Astrocyte of the hippocampus (primary cell): ENCODE measurements around the gene SLC35G6.
A peak's percentile ranks its signal among the peaks of the same experiment; 100 is the strongest.

Experiments used
- DNase-seq: peaks from one replicate; pipeline ENCODE4 v3.0.0; 2011; ENCODE audit warnings: low read depth, low spot score

Gene SLC35G6

DNA sequence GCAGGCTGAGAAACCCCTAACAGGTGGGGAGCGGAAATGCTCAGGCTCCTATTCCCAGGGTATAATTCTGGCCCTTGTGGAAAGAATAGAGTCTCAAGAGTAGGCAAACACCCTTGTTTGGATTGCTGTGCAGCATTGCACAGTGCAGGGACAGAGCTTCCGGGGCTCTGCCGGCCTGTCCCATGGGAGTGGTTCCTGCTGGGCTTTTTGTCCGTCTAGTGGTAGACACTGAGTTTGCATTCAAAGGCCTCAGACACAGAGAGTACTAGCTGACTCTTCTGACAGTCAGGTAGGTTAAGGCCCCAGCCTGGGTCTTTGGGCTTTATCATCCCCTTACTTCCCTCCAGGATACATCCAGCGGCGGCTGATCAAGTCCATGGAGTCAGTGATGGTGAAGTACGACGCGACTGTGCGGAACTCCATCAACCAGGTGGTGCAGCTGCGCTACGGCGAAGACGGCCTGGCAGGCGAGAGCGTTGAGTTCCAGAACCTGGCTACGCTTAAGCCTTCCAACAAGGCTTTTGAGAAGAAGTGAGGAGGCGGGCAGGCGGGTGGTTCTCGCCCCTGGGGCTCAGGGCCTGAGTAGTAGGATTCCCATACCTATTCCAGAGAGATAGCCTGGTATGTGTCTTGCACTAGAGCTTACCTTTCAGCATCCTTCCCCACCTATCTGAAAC lies 21.1 kb downstream of the SLC35G6 start:
- DNase-seq: no peak

DNA sequence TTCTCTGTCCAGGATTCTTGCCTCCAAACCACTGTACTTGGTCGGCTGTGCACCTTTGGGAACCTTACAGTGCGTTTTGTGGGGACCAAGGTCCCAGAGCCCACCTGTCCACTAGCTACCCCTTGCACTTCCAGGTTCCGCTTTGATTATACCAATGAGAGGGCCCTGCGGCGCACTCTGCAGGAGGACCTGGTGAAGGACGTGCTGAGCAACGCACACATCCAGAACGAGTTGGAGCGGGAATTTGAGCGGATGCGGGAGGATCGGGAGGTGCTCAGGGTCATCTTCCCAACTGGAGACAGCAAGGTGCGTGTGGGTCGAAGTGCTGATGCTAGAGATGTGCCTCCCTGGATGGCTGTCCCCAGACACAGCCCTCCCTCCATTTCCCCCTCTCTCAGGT lies 21.7 kb downstream of the SLC35G6 start:
- DNase-seq: no peak

DNA sequence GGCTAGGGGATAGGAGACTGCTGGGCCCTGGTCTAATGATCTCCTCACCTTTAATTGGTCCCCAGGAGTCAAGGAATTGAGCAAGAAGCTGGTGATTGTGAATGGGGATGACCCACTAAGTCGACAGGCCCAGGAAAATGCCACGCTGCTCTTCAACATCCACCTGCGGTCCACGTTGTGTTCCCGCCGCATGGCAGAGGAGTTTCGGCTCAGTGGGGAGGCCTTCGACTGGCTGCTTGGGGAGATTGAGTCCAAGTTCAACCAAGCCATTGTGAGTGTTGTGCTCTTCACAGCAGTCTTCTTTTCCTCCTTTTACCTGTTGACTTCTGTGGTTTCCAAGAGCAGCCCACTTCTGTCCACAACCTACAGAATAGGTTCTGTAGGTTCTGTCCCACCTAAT lies 22.3 kb downstream of the SLC35G6 start:
- DNase-seq: no peak

DNA sequence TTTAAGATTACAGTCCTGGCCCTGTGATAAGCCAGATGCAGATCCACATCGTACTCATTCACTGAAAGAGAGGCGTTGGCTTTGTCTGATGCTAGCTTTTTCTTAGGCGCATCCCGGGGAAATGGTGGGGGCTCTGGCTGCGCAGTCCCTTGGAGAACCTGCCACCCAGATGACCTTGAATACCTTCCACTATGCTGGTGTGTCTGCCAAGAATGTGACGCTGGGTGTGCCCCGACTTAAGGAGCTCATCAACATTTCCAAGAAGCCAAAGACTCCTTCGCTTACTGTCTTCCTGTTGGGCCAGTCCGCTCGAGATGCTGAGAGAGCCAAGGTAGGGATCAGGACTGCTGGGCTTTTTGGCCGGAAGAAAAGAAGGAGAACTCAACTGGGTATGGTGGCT lies 26.9 kb downstream of the SLC35G6 start:
- no peak for DNase-seq

DNA sequence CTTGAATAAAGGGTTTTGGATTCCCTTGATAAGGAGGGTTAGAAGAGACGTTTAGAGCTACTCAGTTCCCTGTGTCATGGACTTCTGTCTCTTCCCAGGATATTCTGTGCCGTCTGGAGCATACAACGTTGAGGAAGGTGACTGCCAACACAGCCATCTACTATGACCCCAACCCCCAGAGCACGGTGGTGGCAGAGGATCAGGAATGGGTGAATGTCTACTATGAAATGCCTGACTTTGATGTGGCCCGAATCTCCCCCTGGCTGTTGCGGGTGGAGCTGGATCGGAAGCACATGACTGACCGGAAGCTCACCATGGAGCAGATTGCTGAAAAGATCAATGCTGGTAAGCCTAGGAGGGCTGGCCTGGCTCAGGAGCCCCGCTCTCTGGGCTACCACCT lies 27.6 kb downstream of the SLC35G6 start:
- no peak for DNase-seq

DNA sequence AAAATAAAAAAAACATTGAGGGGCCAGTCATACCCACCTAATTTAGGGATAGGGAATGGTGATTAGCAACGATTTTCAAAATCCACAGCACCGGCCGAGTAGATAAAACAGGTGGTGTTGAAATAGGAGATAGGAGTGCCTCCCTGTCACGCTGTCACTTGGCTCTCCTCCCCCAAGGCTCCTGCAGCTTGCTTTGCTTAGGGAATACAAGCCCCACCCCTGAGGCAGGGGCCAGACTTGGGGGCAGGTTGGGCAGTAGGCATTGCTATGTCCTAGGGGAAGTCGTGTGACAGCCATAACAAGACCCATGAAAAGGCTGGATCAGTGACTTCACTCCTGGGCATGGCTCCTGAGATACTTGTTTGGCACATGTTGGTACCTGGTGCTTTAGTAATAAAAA lies 28.7 kb downstream of the SLC35G6 start:
- no peak for DNase-seq

DNA sequence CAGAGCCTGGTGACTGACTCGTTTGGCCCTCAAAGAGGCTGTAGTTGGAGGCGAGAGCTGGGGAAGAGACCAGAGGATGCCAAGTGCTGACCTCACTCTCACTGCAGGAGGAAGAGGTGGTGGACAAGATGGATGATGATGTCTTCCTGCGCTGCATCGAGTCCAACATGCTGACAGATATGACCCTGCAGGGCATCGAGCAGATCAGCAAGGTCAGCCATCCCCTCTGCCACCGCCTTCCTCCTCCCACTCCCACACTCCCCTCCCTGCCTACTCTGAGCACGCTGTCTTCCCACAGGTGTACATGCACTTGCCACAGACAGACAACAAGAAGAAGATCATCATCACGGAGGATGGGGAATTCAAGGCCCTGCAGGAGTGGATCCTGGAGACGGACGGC lies 29.9 kb downstream of the SLC35G6 start:
- DNase-seq: no peak

DNA sequence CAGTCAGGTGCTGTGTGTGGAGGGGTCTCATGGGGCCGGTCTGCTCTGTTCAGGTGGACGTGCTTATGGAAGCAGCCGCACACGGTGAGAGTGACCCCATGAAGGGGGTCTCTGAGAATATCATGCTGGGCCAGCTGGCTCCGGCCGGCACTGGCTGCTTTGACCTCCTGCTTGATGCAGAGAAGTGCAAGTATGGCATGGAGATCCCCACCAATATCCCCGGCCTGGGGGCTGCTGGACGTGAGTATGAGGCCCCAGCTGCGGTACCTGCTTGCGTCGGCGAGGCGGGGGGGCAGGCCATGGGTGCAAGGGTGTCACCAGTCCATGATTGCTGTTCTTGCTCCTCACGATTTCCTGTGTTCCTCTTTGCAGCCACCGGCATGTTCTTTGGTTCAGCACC lies 30.9 kb downstream of the SLC35G6 start:
- DNase-seq: no peak

DNA sequence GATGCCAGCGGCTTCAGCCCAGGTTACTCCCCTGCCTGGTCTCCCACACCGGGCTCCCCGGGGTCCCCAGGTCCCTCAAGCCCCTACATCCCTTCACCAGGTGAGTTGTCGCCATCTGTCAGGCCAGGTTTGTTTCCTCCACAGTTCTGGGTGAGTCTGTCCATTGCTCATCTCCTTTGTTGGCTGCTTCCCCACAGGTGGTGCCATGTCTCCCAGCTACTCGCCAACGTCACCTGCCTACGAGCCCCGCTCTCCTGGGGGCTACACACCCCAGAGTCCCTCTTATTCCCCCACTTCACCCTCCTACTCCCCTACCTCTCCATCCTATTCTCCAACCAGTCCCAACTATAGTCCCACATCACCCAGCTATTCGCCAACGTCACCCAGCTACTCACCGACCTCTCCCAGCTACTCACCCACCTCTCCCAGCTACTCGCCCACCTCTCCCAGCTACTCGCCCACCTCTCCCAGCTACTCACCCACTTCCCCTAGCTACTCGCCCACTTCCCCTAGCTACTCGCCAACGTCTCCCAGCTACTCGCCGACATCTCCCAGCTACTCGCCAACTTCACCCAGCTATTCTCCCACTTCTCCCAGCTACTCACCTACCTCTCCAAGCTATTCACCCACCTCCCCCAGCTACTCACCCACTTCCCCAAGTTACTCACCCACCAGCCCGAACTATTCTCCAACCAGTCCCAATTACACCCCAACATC lies 31.7 kb downstream of the SLC35G6 start:
- DNase-seq: no peak

DNA sequence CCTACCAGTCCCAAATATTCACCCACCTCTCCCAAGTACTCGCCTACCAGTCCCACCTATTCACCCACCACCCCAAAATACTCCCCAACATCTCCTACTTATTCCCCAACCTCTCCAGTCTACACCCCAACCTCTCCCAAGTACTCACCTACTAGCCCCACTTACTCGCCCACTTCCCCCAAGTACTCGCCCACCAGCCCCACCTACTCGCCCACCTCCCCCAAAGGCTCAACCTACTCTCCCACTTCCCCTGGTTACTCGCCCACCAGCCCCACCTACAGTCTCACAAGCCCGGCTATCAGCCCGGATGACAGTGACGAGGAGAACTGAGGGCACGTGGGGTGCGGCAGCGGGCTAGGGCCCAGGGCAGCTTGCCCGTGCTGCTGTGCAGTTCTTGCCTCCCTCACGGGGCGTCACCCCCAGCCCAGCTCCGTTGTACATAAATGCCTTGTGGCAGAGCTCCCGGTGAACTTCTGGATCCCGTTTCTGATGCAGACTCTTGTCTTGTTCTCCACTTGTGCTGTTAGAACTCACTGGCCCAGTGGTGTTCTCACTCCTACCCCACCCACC lies 32.7 kb downstream of the SLC35G6 start:
- DNase-seq: no peak

DNA sequence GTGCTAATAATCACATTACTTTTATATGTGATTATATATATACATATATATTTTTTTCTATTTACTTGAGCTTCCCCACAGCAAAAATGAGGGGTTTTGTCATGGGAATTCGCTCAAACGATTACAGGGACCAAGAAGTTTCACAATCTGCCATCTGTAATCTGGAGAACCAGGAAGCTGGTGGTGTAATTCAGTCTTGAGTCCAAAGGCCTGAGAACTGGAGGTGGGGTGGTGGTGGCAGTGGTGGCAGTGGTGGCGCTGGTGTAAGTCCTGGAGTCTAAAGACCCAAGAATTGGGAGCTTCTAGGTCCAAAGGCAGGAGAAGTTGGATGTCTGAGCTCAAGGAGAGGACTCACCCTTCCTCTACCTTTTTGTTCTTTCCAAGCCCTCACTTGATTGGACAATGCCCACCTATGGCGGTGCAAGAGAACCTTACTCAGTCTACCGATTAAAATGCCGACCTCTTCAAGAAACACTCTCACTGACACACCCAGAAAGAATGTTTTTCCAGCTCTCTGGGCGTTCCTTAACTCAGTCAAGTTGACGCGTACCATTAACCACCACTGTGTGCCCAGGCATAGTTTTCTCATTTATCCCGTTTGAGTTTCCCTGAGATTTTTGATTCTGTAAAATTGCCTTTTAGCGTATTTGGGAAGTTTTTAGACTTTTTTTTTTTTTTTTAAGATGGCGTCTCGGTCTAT lies 34.8 kb downstream of the SLC35G6 start:
- peak; percentile 63 for DNase-seq

DNA sequence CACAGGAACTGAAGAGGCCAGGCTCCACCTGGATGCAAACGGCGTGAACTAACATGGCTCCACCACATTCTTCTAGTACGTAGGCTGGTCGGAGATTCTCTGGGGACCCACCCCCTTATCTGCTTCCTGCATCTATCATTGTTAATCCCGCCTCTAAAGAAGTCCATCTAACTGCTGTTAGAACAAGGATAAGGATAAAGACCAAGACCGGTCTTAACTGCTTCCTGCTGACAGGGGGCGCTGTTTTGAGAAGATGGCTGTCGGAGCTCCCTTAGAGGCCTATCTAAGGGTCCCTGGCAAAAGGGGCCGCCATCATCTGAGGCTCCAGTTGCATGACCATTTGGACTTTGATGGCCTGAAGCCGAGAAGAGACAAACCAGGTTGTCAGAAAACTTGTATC lies 41.8 kb downstream of the SLC35G6 start:
- no peak for DNase-seq

DNA sequence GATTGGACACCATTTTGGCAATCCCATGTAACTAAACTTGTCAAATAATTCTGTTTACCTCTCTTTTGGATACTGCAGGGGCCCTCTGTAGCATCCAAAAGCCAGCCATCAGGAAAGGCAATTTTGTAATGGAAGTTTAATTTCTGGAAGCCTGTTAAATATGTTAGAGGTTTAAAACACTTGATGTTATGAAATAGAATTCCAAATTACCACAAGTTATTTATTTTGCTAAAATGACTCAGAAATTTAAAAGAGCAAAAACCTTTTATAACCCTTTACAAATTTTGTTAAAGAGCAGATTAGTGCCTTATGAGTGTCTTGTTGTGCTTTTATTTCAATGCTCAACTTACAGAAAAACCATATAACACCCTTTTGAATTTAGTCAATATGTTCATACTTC lies 47.6 kb downstream of the SLC35G6 start:
- no peak for DNase-seq

DNA sequence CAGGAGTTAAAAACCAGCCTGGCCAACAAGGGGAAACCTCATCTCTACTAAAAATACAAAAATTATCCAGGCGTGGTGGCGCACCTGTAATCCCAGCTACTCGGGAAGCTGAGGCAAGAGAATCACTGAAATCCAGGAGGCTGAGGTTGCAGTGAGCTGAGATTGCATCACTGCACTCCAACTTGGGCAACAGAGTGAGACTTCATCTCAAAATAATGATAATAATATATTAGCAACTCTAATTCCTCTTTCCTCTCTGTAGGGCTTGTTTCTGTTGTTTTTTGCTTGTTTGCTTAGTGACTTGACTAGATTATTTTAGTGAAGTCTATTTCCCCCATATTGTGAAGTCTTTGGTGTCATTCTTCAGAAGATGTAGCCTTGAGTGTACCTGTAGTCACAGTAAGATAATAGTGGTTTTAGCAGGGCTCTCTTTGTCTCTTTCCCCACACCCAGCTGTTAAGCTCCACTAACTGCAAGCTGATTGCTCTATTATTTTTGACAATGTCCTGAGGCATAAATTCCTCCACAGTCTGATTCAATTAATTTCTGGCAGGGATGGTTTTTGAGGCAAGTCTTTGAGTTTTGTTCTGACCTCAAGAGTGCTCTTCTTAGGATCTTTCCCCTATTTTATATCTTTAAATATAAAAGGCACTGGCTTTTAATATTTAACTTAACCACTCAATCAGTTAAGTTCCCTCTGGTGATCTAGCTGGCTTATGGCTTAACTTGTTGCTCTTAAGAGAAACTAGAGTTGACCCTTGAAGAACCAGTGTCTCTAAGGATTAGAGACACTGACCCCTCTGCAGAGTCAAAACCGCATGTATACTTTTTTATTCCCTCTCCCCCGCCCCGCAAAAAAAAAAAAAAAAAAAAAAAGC lies 49.0 kb downstream of the SLC35G6 start:
- no peak for DNase-seq
